Stomach (tissue), 9 donors: Measurements from ENCODE around the gene IL1A. TPM values are rescaled to one million over a fixed set of nuclear protein-coding genes. Genes with fewer than 3 reads are reported as not detected.

ENCODE experiments used
- DNase-seq, 2 donors: peaks; one replicate each; pipeline versions ENCODE4 v3.0.0 to v3.0.0-alpha.2; 2013 to 2019
- H3K27ac ChIP-seq, 5 donors: fragments of 200-600 bp in 4 of 5; sonication (generic) in 4 of 5; one replicate each; pipeline ENCODE4 v1.5.1; 2013 to 2019; ENCODE audit warnings: mild to moderate bottlenecking in 1 of 5, moderate library complexity in 1 of 5
- H3K27me3 ChIP-seq, 3 donors: fragments of 200-600 bp; sonication (generic); one replicate each; pipeline ENCODE4 v1.5.1; 2017 to 2019; ENCODE audit warnings: mixed run types in 1 of 3
- H3K36me3 ChIP-seq, 4 donors: fragments of 200-600 bp; sonication (generic); 1 replicate in 3 of 4; 2 replicates in 1 of 4; pipeline ENCODE4 v1.5.1; 2016 to 2019
- H3K4me1 ChIP-seq, 4 donors: fragments of 200-600 bp; sonication (generic); one replicate each; pipeline ENCODE4 v1.5.1; 2016 to 2019
- H3K4me3 ChIP-seq, 4 donors: fragments of 200-600 bp; sonication (generic) in 3 of 4; one replicate each; pipeline ENCODE4 v1.5.1; 2016 to 2019; ENCODE audit warnings: mild to moderate bottlenecking in 1 of 4
- H3K9me3 ChIP-seq, 4 donors: fragments of 200-600 bp; sonication (generic); one replicate each; pipeline ENCODE4 v1.5.1; 2016 to 2019
- EP300 ChIP-seq: sonication (generic); formaldehyde crosslinking; IDR thresholded peaks from one replicate; pipeline ENCODE4 v1.6.1; 2017; ENCODE audit warnings: antibody characterized with exemption
- POLR2A ChIP-seq, 4 donors: fragments of 450-650 bp; IDR thresholded peaks; one replicate each; pipeline ENCODE4 v1.6.1; 2016; ENCODE audit warnings: antibody characterized with exemption in 4 of 4, control low read depth in 2 of 4, mild to moderate bottlenecking in 1 of 4, moderate library complexity in 1 of 4
- POLR2AphosphoS5 ChIP-seq, 3 donors: sonication (generic); formaldehyde crosslinking; IDR thresholded peaks; one replicate each; pipeline ENCODE4 v1.6.1; 2016; ENCODE audit warnings: antibody characterized with exemption in 3 of 3
- WGBS, 5 donors: extraction: QIAGEN DNeasy Blood & Tissue Kit in 3 of 5; methylation state at CpG; one replicate each; pipeline versions ENCODE4 v1.1.5 to v1.1.7; 2013 to 2018; 5-methylcytosine and 5-hydroxymethylcytosine counted together
- intact Hi-C: fragments of 100-400 bp; cut with DNase I; formaldehyde crosslinking; loops from one replicate; pipeline ENCODE4 v1.15.1; 2023; ENCODE audit warnings: low total_unique reads
- polyA plus RNA-seq, 3 donors: library from polyadenylated mRNA; stranded (reverse); fragments of 200-250 nt; gene quantifications; one replicate each; pipeline ENCODE4 v1.2.3, GENCODE V29; 2013
- total RNA-seq, 5 donors: library from RNA; depleted of rRNA; stranded (reverse); fragments of >200 nt; gene quantifications; one replicate each; pipeline versions ENCODE4 v1.1.0 to v1.2.3, GENCODE V29; 2014 to 2016
- TF ChIP-seq, protein P1 (sequence below), 7 experiments: fragments of 450-650 bp in 4 of 7; fragments of 200-600 bp in 3 of 7; sonication (generic) in 3 of 7; IDR thresholded peaks; one replicate each; pipeline ENCODE4 v1.5.1; 2016 to 2019; ENCODE audit warnings: antibody characterized with exemption in 7 of 7, control low read depth in 2 of 7, mild to moderate bottlenecking in 1 of 7
- donor health status: healthy with polysubstance abuse.
- donor health status: Bipolar disorder and iron deficiency.
- donor health status: healthy.

Gene IL1A
- total and polyA plus RNA-seq, 8 donors, result 0.44 to 2.5 TPM; not detected in 6

DNA sequence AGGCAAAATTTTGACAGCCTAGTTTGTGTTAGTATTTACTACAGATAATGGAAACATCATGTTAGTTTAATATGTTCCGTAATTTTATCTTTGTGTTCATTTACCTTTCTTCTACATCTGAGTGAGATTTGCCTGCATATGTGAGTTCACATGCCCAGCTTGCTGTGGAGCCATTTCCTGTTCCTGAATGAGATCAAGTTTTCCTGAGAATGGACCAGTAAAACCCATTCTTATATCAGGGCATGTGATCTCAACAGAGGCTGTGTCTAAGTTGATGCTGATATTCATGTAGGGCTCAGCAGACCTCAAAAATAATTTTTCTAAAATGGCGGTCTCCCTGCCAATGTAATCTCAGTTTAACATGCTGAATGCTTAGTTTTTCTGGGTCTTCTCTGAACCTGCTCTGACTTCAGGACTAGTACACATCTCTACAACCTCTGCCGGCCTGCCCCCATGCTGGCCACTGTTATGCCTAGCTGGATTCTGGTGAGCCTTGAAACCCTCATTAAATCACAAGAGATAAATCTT lies 1.0 kb downstream of the IL1A start:
- H3K4me1 ChIP-seq, result peaks cover 0 to 4% (median 0%) of the 10 kb centered on the region in 4 donors
- H3K27ac ChIP-seq, result no peak overlapping the region
- H3K27me3 ChIP-seq, result no peaks in the 10 kb centered on the region
- no peaks in the 10 kb centered on the region for H3K9me3 ChIP-seq
- intact Hi-C loops, result no loop called here
- TF ChIP-seq POLR2A (IDR thresholded peaks at IDR 0.05) (no peak), EP300 (no peak), POLR2AphosphoS5 (IDR thresholded peaks at IDR 0.05) (no peak)
- TF ChIP-seq, protein P1, sequence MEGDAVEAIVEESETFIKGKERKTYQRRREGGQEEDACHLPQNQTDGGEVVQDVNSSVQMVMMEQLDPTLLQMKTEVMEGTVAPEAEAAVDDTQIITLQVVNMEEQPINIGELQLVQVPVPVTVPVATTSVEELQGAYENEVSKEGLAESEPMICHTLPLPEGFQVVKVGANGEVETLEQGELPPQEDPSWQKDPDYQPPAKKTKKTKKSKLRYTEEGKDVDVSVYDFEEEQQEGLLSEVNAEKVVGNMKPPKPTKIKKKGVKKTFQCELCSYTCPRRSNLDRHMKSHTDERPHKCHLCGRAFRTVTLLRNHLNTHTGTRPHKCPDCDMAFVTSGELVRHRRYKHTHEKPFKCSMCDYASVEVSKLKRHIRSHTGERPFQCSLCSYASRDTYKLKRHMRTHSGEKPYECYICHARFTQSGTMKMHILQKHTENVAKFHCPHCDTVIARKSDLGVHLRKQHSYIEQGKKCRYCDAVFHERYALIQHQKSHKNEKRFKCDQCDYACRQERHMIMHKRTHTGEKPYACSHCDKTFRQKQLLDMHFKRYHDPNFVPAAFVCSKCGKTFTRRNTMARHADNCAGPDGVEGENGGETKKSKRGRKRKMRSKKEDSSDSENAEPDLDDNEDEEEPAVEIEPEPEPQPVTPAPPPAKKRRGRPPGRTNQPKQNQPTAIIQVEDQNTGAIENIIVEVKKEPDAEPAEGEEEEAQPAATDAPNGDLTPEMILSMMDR (IDR thresholded peaks at IDR 0.05), result no peak
- WGBS, 5 donors, result 79 to 89% (median 85%) methylated on average over 3 of the region's 3 CpGs
- H3K36me3 ChIP-seq, result no peaks in the 10 kb centered on the region
- DNase-seq, result no peak
- H3K4me3 ChIP-seq, result no peak overlapping the region

DNA sequence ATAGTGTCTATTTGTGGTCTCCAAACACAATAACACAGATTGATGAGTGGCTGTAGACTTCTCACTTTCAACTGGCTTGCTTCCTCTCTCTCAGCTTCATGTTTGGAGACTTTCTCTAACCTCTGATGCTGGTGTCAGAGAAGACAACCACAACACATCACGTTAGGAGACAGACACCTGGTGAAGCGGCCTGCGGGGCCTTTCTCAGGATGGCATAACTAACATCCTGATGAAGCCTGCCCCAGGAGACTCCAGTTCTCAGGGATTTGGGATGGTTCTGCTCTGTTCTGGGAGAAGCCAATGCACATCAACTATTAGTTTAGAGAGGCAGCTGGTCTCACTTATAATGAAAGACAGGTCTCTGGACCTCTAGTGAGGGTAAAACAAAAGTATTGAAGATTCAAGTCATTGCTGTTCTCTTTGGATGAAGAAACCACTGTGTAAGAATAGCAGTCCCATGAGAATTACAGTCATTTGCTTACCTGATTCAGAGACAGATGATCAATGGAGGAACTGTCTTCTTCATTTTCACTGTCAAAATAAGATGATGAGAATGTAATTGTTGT lies 2.0 kb downstream of the IL1A start:
- WGBS, 5 donors, result 69 to 96% (median 88%) methylated on average over 3 of the region's 3 CpGs
- Histone ChIP-seq H3K4me1 (peaks cover 0 to 4% (median 0%) of the 10 kb centered on the region in 4 donors), H3K9me3 (no peaks in the 10 kb centered on the region), H3K36me3 (no peaks in the 10 kb centered on the region), H3K27me3 (no peaks in the 10 kb centered on the region), H3K4me3 (no peak overlapping the region), H3K27ac (no peak overlapping the region)
- no peak for DNase-seq
- TF ChIP-seq POLR2A (IDR thresholded peaks at IDR 0.05) (no peak), EP300 (no peak), POLR2AphosphoS5 (IDR thresholded peaks at IDR 0.05) (no peak)
- TF ChIP-seq, protein P1 (IDR thresholded peaks at IDR 0.05), result no peak
- intact Hi-C loops, result no loop called here

DNA sequence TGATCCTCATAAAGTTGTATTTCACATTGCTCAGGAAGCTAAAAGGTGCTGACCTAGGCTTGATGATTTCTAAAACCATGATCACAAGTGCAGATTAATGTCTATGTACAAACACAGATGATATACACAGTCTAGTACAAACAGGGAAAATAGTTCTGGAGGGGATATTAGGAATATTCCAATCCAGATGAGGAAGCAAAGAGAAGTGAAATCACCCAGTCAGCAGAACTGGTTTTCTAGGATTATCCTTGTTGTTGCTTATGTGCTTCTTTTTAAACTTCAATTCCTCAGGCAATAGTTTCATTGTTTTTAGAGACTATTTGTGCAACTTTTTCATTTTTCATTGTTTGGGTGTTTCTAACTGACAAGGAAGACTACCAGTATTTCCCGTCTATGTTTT lies 4.7 kb downstream of the IL1A start:
- Histone ChIP-seq H3K4me1 (peaks cover 0 to 4% (median 0%) of the 10 kb centered on the region in 4 donors), H3K9me3 (no peaks in the 10 kb centered on the region), H3K27ac (no peak overlapping the region), H3K36me3 (no peaks in the 10 kb centered on the region), H3K4me3 (no peak overlapping the region), H3K27me3 (no peaks in the 10 kb centered on the region)
- 85 to 98% (median 90%) methylated on average over 1 of the region's 1 CpG for WGBS, 5 donors
- intact Hi-C loops, result no loop called here
- no peak for DNase-seq
- TF ChIP-seq POLR2AphosphoS5 (IDR thresholded peaks at IDR 0.05) (no peak), EP300 (no peak), POLR2A (IDR thresholded peaks at IDR 0.05) (no peak)

DNA sequence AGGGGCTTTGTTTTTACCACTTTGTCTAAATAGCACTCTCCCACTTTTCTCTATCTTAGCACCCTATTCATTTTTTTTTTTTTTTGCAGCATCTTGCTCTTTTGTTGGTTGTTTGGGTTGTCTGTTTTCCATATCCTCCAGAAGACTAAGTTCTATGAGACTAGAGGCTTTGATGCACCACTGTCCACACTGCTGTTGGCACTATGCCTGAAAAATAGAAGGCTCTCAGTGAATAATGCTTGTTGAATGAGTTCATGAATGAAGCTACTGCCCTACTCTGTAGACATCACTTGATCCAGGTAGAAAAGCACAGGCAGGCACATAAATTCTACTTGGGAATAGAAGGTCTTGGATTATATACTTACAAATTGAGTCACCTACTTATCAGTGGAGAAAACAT lies 7.3 kb downstream of the IL1A start:
- no peaks in the 10 kb centered on the region for H3K4me1 ChIP-seq
- H3K27me3 ChIP-seq, result no peaks in the 10 kb centered on the region
- H3K9me3 ChIP-seq, result no peaks in the 10 kb centered on the region
- H3K27ac ChIP-seq, result no peak overlapping the region
- TF ChIP-seq EP300 (no peak), POLR2A (IDR thresholded peaks at IDR 0.05) (no peak), POLR2AphosphoS5 (IDR thresholded peaks at IDR 0.05) (no peak)
- TF ChIP-seq, protein P1 (IDR thresholded peaks at IDR 0.05), result no peak
- no peaks in the 10 kb centered on the region for H3K36me3 ChIP-seq
- DNase-seq, result no peak
- intact Hi-C loops, result no loop called here
- H3K4me3 ChIP-seq, result no peak overlapping the region

DNA sequence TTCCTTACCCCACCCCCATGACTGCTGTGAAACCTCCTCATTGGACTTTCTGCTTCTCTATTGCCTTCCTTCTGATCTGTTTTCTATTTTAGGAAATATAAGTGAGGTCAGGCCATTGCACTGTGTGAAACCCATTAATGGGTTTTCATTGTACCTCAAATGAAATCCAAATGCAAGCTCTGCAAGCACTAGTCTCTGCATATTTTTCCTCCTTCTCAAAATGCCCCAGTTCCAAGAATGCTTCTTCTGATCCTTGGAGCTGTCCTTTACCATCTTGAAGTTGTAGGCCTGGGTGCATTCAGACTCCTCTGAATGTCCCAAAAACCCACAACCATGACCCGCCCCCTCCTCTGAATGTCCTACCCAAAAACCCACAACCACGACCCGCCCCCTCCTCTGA lies 8.2 kb downstream of the IL1A start:
- Histone ChIP-seq H3K27me3 (no peaks in the 10 kb centered on the region), H3K36me3 (no peaks in the 10 kb centered on the region), H3K4me3 (no peak overlapping the region), H3K27ac (no peak overlapping the region), H3K4me1 (no peaks in the 10 kb centered on the region), H3K9me3 (no peaks in the 10 kb centered on the region)
- intact Hi-C loops, result no loop called here
- no peak for TF ChIP-seq POLR2A (IDR thresholded peaks at IDR 0.05)
- TF ChIP-seq, protein P1 (IDR thresholded peaks at IDR 0.05), result no peak
- no peak for TF ChIP-seq POLR2AphosphoS5 (IDR thresholded peaks at IDR 0.05)
- TF ChIP-seq EP300, result no peak
- no peak for DNase-seq
- WGBS, 5 donors, result 75 to 100% (median 89%) methylated on average over 1 to 3 of the region's 3 CpGs; no CpG with 5 or more reads in 1 of the 5 donors
